Measurements from ENCODE around the gene CDH23. TPM values are rescaled to one million over a fixed set of nuclear protein-coding genes. Genes with fewer than 3 reads are reported as not detected.

The CDH23 gene
- total RNA-seq, 1 donor from 2014 or later = 9.4 TPM

DNA sequence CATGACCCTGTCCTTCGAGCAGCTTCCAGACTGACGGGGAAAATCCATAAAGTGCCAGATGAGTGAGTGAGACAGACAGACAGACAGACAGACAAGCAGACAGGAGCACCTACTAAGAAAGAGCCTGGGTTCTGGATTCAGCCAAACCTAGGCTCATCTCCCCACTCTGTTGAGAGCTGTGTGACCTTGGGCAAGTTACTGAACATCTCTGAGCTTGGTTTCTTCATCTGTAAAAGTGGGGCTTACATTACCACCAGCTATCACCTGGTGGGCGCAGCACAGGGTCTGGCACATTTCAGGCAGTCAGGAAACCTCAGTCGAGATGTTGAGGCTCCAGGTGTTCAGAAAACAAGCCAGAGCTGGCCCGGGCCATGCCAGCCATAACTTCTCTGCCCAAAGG lies 285.3 kb downstream of the CDH23 start:
- Mint-ChIP-seq H3K4me1 (ENCODE audit: unreplicated experiment) (peaks cover 14% of the 10 kb centered on the region), H3K4me3 (no peak overlapping the region), H3K9me3 (no peaks in the 10 kb centered on the region), H3K36me3 (no peaks in the 10 kb centered on the region), H3K27me3 (peaks cover 31% of the 10 kb centered on the region), H3K27ac (no peak overlapping the region)
- DNase-seq (ENCODE audit: extremely low spot score, unreplicated experiment) = no peak
- no peak for TF ChIP-seq CTCF (conservative IDR thresholded peaks at IDR 0.05)

DNA sequence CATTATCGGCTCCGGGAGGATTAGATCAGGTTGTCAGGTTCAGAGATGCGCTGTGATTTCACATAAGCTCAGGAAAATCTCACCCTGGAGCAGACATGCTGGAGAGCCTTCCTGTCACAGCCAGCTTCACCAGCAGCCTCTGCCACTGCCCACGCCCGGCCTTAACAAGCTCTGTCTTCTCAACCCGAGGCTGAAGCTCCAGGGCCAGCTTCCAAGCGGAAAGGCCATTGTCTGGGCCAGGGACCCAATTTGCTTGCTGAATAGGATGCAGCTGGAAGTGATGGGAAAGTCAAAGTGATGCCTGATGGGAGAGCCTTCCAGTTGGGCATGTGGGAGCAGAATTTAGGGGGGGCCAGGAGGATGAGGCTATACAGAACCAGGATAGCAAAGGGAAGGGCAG lies 286.6 kb downstream of the CDH23 start:
- Mint-ChIP-seq H3K36me3 (peaks cover 3% of the 10 kb centered on the region), H3K4me1 (ENCODE audit: unreplicated experiment) (peaks cover 14% of the 10 kb centered on the region), H3K27me3 (peaks cover 30% of the 10 kb centered on the region), H3K4me3 (no peak overlapping the region), H3K27ac (no peak overlapping the region), H3K9me3 (peaks cover 4% of the 10 kb centered on the region)
- no peak for TF ChIP-seq CTCF (conservative IDR thresholded peaks at IDR 0.05)
- no peak for DNase-seq (ENCODE audit: extremely low spot score, unreplicated experiment)

GRCh38 chr10:71684356-71685173 lies 287.8 kb downstream of the CDH23 start:
- Mint-ChIP-seq H3K36me3 (peaks cover 3% of the 10 kb centered on the region), H3K27me3 (peaks cover 31% of the 10 kb centered on the region), H3K9me3 (peaks cover 4% of the 10 kb centered on the region), H3K4me3 (no peak overlapping the region), H3K4me1 (ENCODE audit: unreplicated experiment) (peaks cover 14% of the 10 kb centered on the region), H3K27ac (no peak overlapping the region)
- TF ChIP-seq CTCF (conservative IDR thresholded peaks at IDR 0.05) = no peak
- DNase-seq (ENCODE audit: extremely low spot score, unreplicated experiment) = no peak

DNA sequence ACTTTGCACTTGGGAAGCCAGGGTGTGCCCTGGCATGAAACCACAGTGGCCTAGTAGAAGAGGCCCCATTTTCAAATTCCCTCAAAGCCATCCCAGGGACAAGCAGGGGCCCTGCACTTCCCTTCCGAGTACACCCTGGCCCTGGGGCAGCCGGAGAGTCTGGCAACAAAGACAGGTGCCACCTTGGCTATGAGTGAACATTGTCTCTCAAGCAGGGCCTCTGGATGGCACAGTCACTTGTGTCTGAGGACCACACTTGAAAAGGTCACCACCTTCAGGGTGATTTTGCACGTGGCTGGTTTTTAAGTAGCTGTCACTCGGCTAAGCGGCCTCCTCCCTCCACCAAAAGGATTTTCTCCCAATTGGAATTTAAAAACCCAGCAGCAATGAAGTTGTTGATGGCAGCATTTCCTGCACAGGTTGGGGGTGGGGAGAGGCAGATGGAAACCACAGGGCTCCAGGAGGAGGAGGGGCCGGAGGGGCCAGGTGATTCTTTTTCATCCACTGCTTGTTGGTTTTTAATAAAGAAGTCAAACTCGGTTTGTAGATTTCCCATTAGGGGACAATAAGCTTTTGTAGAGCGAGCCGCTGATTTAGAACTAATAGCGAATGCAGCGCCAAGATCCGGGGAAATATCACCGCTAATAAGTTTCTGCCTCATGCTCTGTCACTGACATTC lies 289.0 kb downstream of the CDH23 start:
- H3K36me3 Mint-ChIP-seq = peaks cover 3% of the 10 kb centered on the region
- TF ChIP-seq CTCF (conservative IDR thresholded peaks at IDR 0.05) = no peak
- H3K4me1 Mint-ChIP-seq (ENCODE audit: unreplicated experiment) = peaks cover 14% of the 10 kb centered on the region
- no peak overlapping the region for H3K27ac Mint-ChIP-seq
- no peak overlapping the region for H3K4me3 Mint-ChIP-seq
- DNase-seq (ENCODE audit: extremely low spot score, unreplicated experiment) = no peak
- peaks cover 31% of the 10 kb centered on the region for H3K27me3 Mint-ChIP-seq
- peaks cover 4% of the 10 kb centered on the region for H3K9me3 Mint-ChIP-seq

DNA sequence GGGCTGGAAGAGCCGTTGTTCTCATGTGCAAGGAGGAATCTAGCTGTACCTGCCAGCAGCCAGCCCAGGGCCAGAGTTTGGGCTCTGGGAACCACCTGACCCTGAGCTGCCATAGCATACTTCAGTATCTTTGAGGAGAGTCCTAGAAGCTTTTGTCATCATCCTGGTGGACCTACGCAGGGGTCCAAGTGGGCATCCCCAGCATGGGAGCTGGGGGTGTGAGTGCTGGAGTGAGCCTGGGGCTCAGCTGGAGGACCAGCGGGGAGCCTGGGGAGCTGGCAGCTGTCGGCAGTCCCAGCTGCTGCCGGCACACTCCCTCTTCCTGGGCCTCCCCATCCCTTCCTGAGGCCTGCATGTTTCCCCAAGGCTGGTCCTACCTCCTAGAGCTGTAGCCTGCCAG lies 290.4 kb downstream of the CDH23 start:
- TF ChIP-seq CTCF (conservative IDR thresholded peaks at IDR 0.05) = no peak
- Mint-ChIP-seq H3K27me3 (peaks cover 21% of the 10 kb centered on the region), H3K9me3 (peaks cover 4% of the 10 kb centered on the region), H3K27ac (no peak overlapping the region), H3K36me3 (peaks cover 3% of the 10 kb centered on the region), H3K4me3 (no peak overlapping the region), H3K4me1 (ENCODE audit: unreplicated experiment) (peaks cover 14% of the 10 kb centered on the region)
- no peak for DNase-seq (ENCODE audit: extremely low spot score, unreplicated experiment)
